Measurements from ENCODE around the gene RAB40AL. TPM values are rescaled to one million over a fixed set of nuclear protein-coding genes. Genes with fewer than 3 reads are reported as not detected.
A peak's percentile ranks its signal among the peaks of the same experiment; 100 is the strongest.
"Not testable (repeated sequence)": the region's sequence is repeated elsewhere in the genome, so short reads cannot be mapped to it uniquely, and the experiment has no call there.

Gene RAB40AL, protein sequence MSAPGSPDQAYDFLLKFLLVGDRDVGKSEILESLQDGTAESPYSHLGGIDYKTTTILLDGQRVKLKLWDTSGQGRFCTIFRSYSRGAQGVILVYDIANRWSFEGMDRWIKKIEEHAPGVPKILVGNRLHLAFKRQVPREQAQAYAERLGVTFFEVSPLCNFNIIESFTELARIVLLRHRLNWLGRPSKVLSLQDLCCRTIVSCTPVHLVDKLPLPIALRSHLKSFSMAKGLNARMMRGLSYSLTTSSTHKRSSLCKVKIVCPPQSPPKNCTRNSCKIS
- 1 to 10 TPM in 1 of 2 donors, under 1 TPM in 1; 0.59 to 4.7 TPM for total RNA-seq

- H3K4me1 ChIP-seq (replicated peaks); H3K4me3 ChIP-seq; intact Hi-C loops (cut with DNase I); H3K36me3 ChIP-seq; H3K9me3 ChIP-seq; DNase-seq (ENCODE audit: low spot score); H3K27ac ChIP-seq; H3K27me3 ChIP-seq (replicated peaks; ENCODE audit: insufficient read depth): not testable (repeated sequence)
- WGBS: 92% methylated on average over 13 of the region's 15 CpGs
Measured at GRCh38 chrX:102936972-102937371, at the start of gene RAB40AL. TSS of gene RAB40AL (plus strand) at chrX:102937272. CDS start at chrX:102937319, 47 bp downstream.

DNA sequence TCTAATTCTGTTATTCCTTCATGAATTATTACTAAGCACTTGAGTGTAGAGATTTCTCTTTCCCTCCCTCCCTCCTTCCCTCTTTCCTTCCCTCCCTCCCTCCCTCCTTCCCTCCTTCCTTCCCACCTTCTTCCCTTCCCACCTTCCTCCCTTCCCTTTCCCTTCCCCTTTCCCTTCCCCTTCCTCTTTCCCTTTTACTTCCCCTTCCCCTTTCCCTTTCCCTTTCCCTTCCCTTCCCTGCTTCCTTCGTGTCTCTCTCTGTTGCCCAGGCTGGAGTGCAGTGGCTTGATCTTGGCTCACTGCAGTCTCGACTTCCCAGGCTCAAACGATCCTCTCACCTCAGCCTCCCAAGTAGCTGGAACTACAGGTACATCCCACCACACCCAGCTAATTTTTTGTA, 49.4 kb upstream of the RAB40AL start:
- H3K4me3 ChIP-seq: no peak overlapping the region
- 92% methylated on average over 3 of the region's 3 CpGs for WGBS
- H3K36me3 ChIP-seq: no peaks in the 10 kb centered on the region
- no peak overlapping the region for H3K27ac ChIP-seq
- H3K4me1 ChIP-seq (replicated peaks): no peaks in the 10 kb centered on the region
- no peaks in the 10 kb centered on the region for H3K9me3 ChIP-seq
- no peak for DNase-seq (ENCODE audit: low spot score)
- intact Hi-C loops (cut with DNase I): no loop called here
- no peaks in the 10 kb centered on the region for H3K27me3 ChIP-seq (replicated peaks; ENCODE audit: insufficient read depth)
- TF ChIP-seq, protein P1, sequence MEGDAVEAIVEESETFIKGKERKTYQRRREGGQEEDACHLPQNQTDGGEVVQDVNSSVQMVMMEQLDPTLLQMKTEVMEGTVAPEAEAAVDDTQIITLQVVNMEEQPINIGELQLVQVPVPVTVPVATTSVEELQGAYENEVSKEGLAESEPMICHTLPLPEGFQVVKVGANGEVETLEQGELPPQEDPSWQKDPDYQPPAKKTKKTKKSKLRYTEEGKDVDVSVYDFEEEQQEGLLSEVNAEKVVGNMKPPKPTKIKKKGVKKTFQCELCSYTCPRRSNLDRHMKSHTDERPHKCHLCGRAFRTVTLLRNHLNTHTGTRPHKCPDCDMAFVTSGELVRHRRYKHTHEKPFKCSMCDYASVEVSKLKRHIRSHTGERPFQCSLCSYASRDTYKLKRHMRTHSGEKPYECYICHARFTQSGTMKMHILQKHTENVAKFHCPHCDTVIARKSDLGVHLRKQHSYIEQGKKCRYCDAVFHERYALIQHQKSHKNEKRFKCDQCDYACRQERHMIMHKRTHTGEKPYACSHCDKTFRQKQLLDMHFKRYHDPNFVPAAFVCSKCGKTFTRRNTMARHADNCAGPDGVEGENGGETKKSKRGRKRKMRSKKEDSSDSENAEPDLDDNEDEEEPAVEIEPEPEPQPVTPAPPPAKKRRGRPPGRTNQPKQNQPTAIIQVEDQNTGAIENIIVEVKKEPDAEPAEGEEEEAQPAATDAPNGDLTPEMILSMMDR (IDR thresholded peaks at IDR 0.05): no peak
- no peak for TF ChIP-seq POLR2AphosphoS5 (IDR thresholded peaks at IDR 0.05)
- no peak for TF ChIP-seq POLR2A (IDR thresholded peaks at IDR 0.05)

DNA sequence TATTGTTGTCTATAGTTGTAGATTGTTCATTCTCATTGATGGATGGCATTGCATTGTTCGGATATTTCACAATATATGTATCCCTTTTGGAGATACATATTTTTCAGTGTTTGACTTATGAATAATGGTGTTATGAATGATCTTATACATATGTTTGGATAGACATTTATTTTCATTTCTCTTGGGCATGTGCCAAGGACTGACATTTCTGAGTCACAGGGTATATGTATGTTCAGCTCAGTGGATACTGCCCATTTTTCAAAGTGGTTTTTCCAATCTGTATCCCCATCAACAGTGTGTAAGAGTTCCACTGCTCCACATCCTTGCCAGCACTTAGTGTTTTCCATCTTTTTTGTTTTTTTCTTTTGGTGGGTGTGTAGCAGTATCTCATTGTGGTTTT, 45.0 kb upstream of the RAB40AL start:
- H3K27me3 ChIP-seq (replicated peaks; ENCODE audit: insufficient read depth): no peaks in the 10 kb centered on the region
- H3K9me3 ChIP-seq: no peaks in the 10 kb centered on the region
- no peak for DNase-seq (ENCODE audit: low spot score)
- no peak overlapping the region for H3K4me3 ChIP-seq
- TF ChIP-seq, protein P1 (IDR thresholded peaks at IDR 0.05): no peak
- TF ChIP-seq POLR2A (IDR thresholded peaks at IDR 0.05) (no peak), POLR2AphosphoS5 (IDR thresholded peaks at IDR 0.05) (no peak)
- 87% methylated on average over 1 of the region's 1 CpG for WGBS
- no peaks in the 10 kb centered on the region for H3K36me3 ChIP-seq
- H3K4me1 ChIP-seq (replicated peaks): no peaks in the 10 kb centered on the region
- intact Hi-C loops (cut with DNase I): no loop called here
- H3K27ac ChIP-seq: no peak overlapping the region

- no peaks in the 10 kb centered on the region for H3K9me3 ChIP-seq
- H3K27ac ChIP-seq: no peak overlapping the region
- WGBS: 41% methylated on average over 15 of the region's 15 CpGs
- no peaks in the 10 kb centered on the region for H3K36me3 ChIP-seq
- no peaks in the 10 kb centered on the region for H3K4me1 ChIP-seq (replicated peaks)
- no peaks in the 10 kb centered on the region for H3K27me3 ChIP-seq (replicated peaks; ENCODE audit: insufficient read depth)
- peak; percentile 4 for DNase-seq (ENCODE audit: low spot score)
- H3K4me3 ChIP-seq: no peak overlapping the region
- TF ChIP-seq POLR2A (IDR thresholded peaks at IDR 0.05): no peak
- TF ChIP-seq, protein P1 (IDR thresholded peaks at IDR 0.05): peak in 3 of 4 experiments; percentile 26 to 46 (median 36)
- intact Hi-C loops (cut with DNase I): loop anchor here (5.0 kb wide), 1 partner anchor 833 kb away; no protein-coding TSS in a partner anchor
Measured at GRCh38 chrX:102899940-102900916, 36.8 kb upstream of the RAB40AL start.

- Histone ChIP-seq H3K9me3 (no peaks in the 10 kb centered on the region), H3K4me3 (no peak overlapping the region), H3K36me3 (no peaks in the 10 kb centered on the region), H3K4me1 (replicated peaks) (no peaks in the 10 kb centered on the region), H3K27me3 (replicated peaks; ENCODE audit: insufficient read depth) (no peaks in the 10 kb centered on the region), H3K27ac (no peak overlapping the region)
- DNase-seq (ENCODE audit: low spot score): no peak
- intact Hi-C loops (cut with DNase I): no loop called here
- TF ChIP-seq POLR2AphosphoS5 (IDR thresholded peaks at IDR 0.05) (no peak), POLR2A (IDR thresholded peaks at IDR 0.05) (no peak)
- TF ChIP-seq, protein P1 (IDR thresholded peaks at IDR 0.05): no peak
Measured at GRCh38 chrX:102902355-102902754, 34.7 kb upstream of the RAB40AL start.
